Hematopoietic multipotent progenitor cell treated with erythropoietin and hydrocortisone succinate and interleukin-3 and kit ligand, for 6 days (in vitro differentiated cells): ENCODE results near the gene ACTC1.

Experiments
- DNase-seq: peaks from one replicate; pipeline ENCODE4 v3.0.0-alpha.2; 2015

The ACTC1 gene

DNA sequence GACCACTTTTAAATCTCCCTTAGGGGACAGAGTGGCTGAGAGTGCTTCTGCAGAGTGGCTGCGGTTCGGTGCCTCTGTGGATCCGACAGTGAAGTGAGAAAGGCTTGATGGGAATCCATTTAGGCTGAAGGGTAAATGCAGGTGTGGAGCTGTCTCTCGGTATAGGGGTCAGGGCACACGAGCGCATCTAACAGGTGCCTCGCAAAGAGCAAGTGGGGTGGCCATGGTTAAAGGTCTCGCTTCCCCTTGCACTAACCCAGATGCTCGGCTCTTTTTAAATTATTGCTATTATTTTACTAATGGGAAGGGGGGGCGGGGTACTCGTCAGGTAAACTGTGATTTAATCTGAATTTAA, 40.0 kb downstream of the ACTC1 start:
- no peak for DNase-seq

DNA sequence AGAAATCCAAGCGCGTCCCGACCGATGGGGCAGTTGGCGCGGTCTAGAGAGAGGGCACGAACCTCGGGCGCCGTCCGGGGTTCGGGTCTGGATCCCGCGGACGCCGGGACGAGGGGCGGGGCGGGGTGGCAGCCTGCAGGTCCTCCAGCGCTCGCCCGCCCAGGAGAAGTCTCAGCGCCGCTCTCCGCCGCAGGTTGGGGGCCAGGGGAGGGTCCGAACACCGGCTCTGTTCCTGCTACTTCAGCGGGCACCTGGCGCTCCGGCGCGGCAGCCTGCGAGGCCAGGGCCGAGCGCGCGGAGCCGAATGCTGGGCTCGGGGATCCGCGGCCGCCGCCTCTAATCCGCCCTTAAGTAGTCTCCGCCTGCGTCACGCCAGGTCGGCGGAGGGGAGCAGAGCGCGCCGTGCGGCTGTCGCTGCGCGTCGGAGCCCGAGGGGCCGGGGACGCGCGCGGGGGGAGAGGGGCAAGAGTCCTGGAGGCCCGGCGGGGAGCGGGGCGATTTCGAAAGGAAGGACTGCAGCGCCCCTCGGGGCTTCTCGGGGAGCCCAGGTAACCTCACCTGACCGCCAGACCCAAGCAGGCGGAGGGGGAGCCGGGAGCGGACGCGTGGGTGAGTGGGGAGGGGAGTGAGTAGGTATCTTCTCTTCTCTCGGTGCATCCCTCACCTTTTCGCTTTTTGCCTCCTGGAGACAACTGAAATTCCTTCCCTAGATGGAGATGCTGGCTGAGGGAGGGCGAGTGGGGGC, 40.5 kb downstream of the ACTC1 start, which contains the start of gene GJD2:
TSS of gene GJD2 (minus strand) at position 325 of the 745 bp plus-strand sequence. CDS start 510 bp downstream, outside the sequence.
- DNase-seq = no peak

DNA sequence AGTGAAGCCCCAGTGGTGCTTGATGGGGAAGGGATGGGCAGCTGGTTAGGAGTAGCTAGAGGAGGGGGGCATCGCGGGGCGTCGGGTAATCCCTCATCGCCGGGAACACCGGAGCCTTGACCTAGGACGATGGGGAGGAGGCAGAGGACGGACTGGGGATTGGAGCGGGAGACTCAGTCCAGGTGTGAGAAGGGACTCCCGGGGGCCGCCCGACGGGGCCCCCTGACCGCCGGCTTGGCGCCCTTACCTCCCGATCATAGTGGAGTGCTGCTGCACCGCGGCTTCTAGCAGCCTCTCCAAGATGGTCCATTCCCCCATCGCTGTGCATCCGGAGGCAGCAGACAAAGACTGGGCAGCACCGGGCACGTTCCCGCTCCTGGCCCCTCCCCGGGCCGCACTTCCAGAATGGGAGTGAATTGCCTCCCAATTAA, 41.2 kb downstream of the ACTC1 start:
- DNase-seq = no peak

DNA sequence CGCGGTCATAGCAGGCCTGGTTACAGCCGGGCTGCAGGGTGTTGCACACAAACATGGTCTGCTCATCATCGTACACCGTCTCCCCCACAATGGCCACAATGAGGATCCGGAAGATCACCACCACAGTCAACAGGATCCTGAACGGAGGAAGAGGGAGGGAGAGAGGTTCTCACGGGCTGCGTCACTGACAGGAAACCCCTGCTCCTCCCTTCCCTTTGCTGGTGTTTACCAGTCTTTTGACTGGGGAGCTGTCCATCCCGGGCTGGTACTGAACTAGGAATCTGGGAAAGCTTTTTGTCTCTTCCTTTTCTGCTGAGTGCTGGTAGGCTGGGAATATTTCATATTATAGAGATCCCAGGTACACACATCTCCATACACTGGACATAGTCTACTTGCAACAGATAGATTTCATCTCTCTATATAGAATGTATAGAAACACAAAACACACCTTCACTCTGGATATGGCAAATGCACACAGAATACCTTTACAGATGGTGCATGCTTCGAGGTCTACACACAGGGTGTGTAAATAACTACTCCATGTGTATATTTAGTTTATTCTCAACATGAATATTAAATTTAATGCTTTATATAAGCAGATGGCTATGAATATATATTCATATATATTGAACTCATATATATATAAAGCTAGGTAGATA, 42.0 kb downstream of the ACTC1 start:
- peak; percentile 48 for DNase-seq

DNA sequence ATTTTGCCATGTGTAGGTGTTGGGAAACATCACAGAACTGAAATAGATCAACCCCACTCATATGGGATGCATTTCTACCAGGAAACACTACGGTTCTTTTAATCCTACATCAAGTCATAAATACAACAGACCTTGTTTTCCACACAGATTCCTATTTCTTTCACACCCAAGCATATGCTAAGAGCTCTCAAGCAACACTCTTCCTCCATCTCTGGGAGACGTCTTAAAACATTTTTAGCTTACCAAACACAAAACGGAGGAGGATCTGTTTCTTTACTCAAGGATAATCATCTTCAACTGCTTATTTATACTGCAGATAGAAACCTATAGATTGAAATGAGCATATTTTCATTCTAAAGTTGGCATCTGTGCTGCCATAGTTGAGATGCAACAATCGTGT, 45.7 kb downstream of the ACTC1 start:
- no peak for DNase-seq
